Naive thymus-derived CD8-positive, alpha-beta T cell (primary cell): Measurements from ENCODE around the gene RPH3AL. TPM values are rescaled to one million over a fixed set of nuclear protein-coding genes. Genes with fewer than 3 reads are reported as not detected.

Experiments
- ATAC-seq, 2 donors: fragments of 150-1000 bp; cut with Tn5 transposase in 1 of 2; sonication (Bioruptor Pico), chemical (Tn5 transposase) in 1 of 2; 1 replicate in 1 of 2; 2 replicates in 1 of 2; pipeline ENCODE4 v1.10.0; 2021; ENCODE audit warnings: mild to moderate bottlenecking in 2 of 2, moderate library complexity in 2 of 2
- POLR2A ChIA-PET: fragments of 350-600 bp; sonication (Branson Sonifier 250); formaldehyde crosslinking; loops from one replicate; lab custom pipeline; 2021; ENCODE audit warnings: antibody characterized with exemption; lab: Charles Lee
- DNase-seq, 10 donors: peaks; one replicate each; pipeline versions ENCODE4 v3.0.0 to v3.0.0-alpha.2; 2020 to 2022
- H3K27ac Mint-ChIP-seq, 10 donors: one replicate each; pipeline ENCODE4 v1.8.0; 2020 to 2022; ENCODE audit warnings: mild to moderate bottlenecking in 10 of 10, mixed read lengths in 10 of 10, moderate library complexity in 4 of 10, inconsistent platforms in 1 of 10
- H3K27me3 Mint-ChIP-seq, 5 donors: one replicate each; pipeline ENCODE4 v1.8.0; 2021 to 2022; ENCODE audit warnings: mixed read lengths in 5 of 5
- H3K36me3 Mint-ChIP-seq, 3 donors: one replicate each; pipeline ENCODE4 v1.8.0; 2020 to 2022; ENCODE audit warnings: mixed read lengths in 3 of 3, mild to moderate bottlenecking in 2 of 3, inconsistent platforms in 1 of 3
- H3K4me1 Mint-ChIP-seq, 4 donors: one replicate each; pipeline ENCODE4 v1.8.0; 2021 to 2022; ENCODE audit warnings: mixed read lengths in 4 of 4
- H3K4me3 Mint-ChIP-seq, 10 donors: one replicate each; pipeline ENCODE4 v1.8.0; 2020 to 2022; ENCODE audit warnings: mild to moderate bottlenecking in 10 of 10, mixed read lengths in 10 of 10, moderate library complexity in 6 of 10, inconsistent platforms in 1 of 10
- H3K9me3 Mint-ChIP-seq, 9 donors: one replicate each; pipeline ENCODE4 v1.8.0; 2020 to 2022; ENCODE audit warnings: mixed read lengths in 9 of 9, mild to moderate bottlenecking in 3 of 9, inconsistent platforms in 1 of 9, moderate library complexity in 1 of 9
- polyA plus RNA-seq, 3 donors: library from polyadenylated mRNA; unstranded; fragments of 300-500 nt; fragmentation: Illumina TruSeq; gene quantifications; one replicate each; pipeline ENCODE4 v1.2.3, GENCODE V29; 2021
- total RNA-seq, 8 experiments: library from RNA in 2 of 8; stranded (reverse) in 2 of 8; gene quantifications; one replicate each; pipeline ENCODE4 v1.2.3 and lab custom pipeline; 2021 to 2026

Gene RPH3AL
- total and polyA plus RNA-seq, 5 experiments from 2014 or later, result 1.9 to 30.0 (median 5.7) TPM

GRCh38 chr17:296906-297690 lies 55.5 kb downstream of the RPH3AL start:
- Mint-ChIP-seq H3K36me3 (peaks cover 0 to 8% (median 0%) of the 10 kb centered on the region in 3 donors), H3K4me1 (peaks cover 8 to 12% (median 10%) of the 10 kb centered on the region in 4 donors), H3K9me3 (no peaks in the 10 kb centered on the region), H3K27ac (no peak overlapping the region), H3K4me3 (peak overlapping the region in 1 of 10 donors; percentile 24), H3K27me3 (peaks cover 0 to 19% (median 5%) of the 10 kb centered on the region in 5 donors)
- ATAC-seq (no peak), DNase-seq (no peak)
- POLR2A ChIA-PET, result interaction anchor here (0.6 kb wide), 1 partner anchor 683 kb away, joined by 7 read pairs; no protein-coding TSS in a partner anchor

- peaks cover 0 to 15% (median 5%) of the 10 kb centered on the region in 5 donors for H3K27me3 Mint-ChIP-seq
- peaks cover 0 to 8% (median 0%) of the 10 kb centered on the region in 3 donors for H3K36me3 Mint-ChIP-seq
- H3K27ac Mint-ChIP-seq, result peak overlapping the region in 1 of 10 donors; percentile 52
- peaks cover 8 to 12% (median 10%) of the 10 kb centered on the region in 4 donors for H3K4me1 Mint-ChIP-seq
- ATAC-seq (no peak), DNase-seq (no peak)
- H3K4me3 Mint-ChIP-seq, result no peak overlapping the region
- POLR2A ChIA-PET, result no interaction called here
- H3K9me3 Mint-ChIP-seq, result no peaks in the 10 kb centered on the region
Observed at GRCh38 chr17:296379-296778, 56.2 kb downstream of the RPH3AL start.

DNA sequence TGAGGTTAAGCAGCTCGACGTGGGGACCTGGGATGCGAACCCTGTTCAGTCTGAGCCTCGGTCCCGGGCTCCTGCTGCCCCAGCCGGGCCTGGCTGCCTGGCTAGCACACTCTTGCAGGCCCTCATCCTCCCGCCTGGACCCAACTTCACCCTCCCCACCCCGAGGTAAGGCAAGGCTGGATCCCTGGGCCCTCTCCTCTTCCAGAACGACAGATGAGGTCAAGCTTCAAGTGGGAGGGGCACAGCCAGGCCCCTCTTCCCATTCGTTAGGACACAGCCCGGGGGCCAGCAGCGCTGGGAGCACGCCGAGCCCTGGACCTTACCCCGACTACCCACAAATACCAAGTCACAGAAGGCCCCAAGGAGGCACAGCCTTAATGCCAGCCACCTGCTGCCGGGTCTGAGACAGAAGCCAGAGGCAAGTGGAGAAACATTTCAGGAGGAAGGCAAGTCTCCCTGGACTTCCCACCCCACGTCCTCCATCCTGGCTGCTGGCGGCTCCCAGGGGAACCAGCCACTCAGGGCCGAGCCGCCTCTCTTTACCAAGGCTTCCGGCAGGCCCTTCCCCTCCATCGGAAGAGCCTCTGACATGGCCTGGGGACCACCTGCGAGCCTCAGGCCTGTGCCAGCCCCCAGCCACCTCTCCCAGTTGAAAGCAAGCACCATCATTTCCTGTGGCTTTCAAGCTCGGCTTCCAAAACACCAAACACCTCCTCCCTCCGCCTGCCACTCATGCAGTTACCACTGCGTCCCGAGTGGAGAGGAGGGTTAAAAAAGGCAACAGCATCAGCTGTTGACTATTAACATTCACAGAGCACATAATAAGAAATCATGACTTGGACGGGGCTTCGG lies 59.9 kb downstream of the RPH3AL start:
- peaks cover 0 to 8% (median 0%) of the 10 kb centered on the region in 3 donors for H3K36me3 Mint-ChIP-seq
- no peaks in the 10 kb centered on the region for H3K9me3 Mint-ChIP-seq
- peaks cover 0 to 10% (median 6%) of the 10 kb centered on the region in 5 donors for H3K27me3 Mint-ChIP-seq
- DNase-seq, result peak in 2 of 10 donors; percentile 29 to 32
- peak overlapping the region in 7 of 10 donors; percentile 15 to 92 (median 78) for H3K27ac Mint-ChIP-seq
- H3K4me1 Mint-ChIP-seq, result peaks cover 11 to 18% (median 13%) of the 10 kb centered on the region in 4 donors
- ATAC-seq, result peak; percentile 42 to 77
- POLR2A ChIA-PET, result interaction anchor here (1.2 kb wide), 1 partner anchor 13 kb away, joined by 4 read pairs; no protein-coding TSS in a partner anchor
- H3K4me3 Mint-ChIP-seq, result peak overlapping the region; percentile 3 to 81 (median 70)

GRCh38 chr17:292016-292415 lies 60.6 kb downstream of the RPH3AL start:
- POLR2A ChIA-PET, result interaction anchor here (0.6 to 1.1 kb wide), 2 partner anchors 26 to 41 kb away, joined by 3 read pairs; no protein-coding TSS in a partner anchor
- peaks cover 11 to 18% (median 13%) of the 10 kb centered on the region in 4 donors for H3K4me1 Mint-ChIP-seq
- DNase-seq (no peak), ATAC-seq (no peak)
- H3K9me3 Mint-ChIP-seq, result no peaks in the 10 kb centered on the region
- no peak overlapping the region for H3K27ac Mint-ChIP-seq
- H3K27me3 Mint-ChIP-seq, result peaks cover 0 to 9% (median 6%) of the 10 kb centered on the region in 5 donors
- peaks cover 0 to 8% (median 0%) of the 10 kb centered on the region in 3 donors for H3K36me3 Mint-ChIP-seq
- H3K4me3 Mint-ChIP-seq, result no peak overlapping the region

- no peak for ATAC-seq
Observed at GRCh38 chr17:291587-291986, 61.0 kb downstream of the RPH3AL start.

DNA sequence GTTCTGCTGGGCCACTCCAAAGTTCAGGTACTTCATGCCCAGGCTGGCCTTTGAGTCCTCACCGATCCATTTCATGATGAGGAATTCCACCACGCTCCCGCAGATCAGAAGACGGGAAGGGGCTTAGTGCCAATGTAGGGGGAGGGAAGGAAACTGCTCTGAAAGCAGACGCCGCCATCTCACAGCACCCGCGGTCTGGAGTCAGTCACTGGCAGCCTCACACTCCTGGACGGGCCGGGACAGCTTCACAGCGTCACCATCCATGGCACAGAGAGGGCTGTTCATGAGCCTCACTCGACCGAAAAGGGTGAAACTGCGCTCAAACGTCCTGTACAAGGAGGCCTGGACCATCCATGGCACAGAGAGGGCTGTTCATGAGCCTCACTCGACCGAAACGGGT lies 62.0 kb downstream of the RPH3AL start:
- H3K36me3 Mint-ChIP-seq, result peaks cover 0 to 7% (median 0%) of the 10 kb centered on the region in 3 donors
- H3K4me1 Mint-ChIP-seq, result peaks cover 11 to 18% (median 13%) of the 10 kb centered on the region in 4 donors
- POLR2A ChIA-PET, result interaction anchor here (1.1 kb wide), 1 partner anchor 42 kb away, joined by 3 read pairs; no protein-coding TSS in a partner anchor
- no peak overlapping the region for H3K27ac Mint-ChIP-seq
- H3K9me3 Mint-ChIP-seq, result no peaks in the 10 kb centered on the region
- DNase-seq, result no peak
- no peak overlapping the region for H3K4me3 Mint-ChIP-seq
- peaks cover 0 to 9% (median 6%) of the 10 kb centered on the region in 5 donors for H3K27me3 Mint-ChIP-seq
- ATAC-seq, result no peak

More at GRCh38 chr17:291587-291986, 61.0 kb downstream of the RPH3AL start:
- H3K9me3 Mint-ChIP-seq, result no peaks in the 10 kb centered on the region
- H3K36me3 Mint-ChIP-seq, result peaks cover 0 to 7% (median 0%) of the 10 kb centered on the region in 3 donors
- peaks cover 0 to 9% (median 6%) of the 10 kb centered on the region in 5 donors for H3K27me3 Mint-ChIP-seq
- no peak for DNase-seq
- H3K4me3 Mint-ChIP-seq, result no peak overlapping the region
- POLR2A ChIA-PET, result interaction anchor here (0.6 to 1.1 kb wide), 2 partner anchors 26 to 41 kb away, joined by 3 read pairs; no protein-coding TSS in a partner anchor
- peaks cover 11 to 18% (median 13%) of the 10 kb centered on the region in 4 donors for H3K4me1 Mint-ChIP-seq
- peak overlapping the region in 1 of 10 donors; percentile 65 for H3K27ac Mint-ChIP-seq

- POLR2A ChIA-PET, result no interaction called here
- Mint-ChIP-seq H3K4me3 (no peak overlapping the region), H3K27ac (peak overlapping the region in 1 of 10 donors; percentile 63), H3K36me3 (peaks cover 0 to 7% (median 0%) of the 10 kb centered on the region in 3 donors), H3K9me3 (no peaks in the 10 kb centered on the region), H3K4me1 (peaks cover 11 to 18% (median 13%) of the 10 kb centered on the region in 4 donors), H3K27me3 (peaks cover 0 to 9% (median 6%) of the 10 kb centered on the region in 5 donors)
- no peak for DNase-seq
- ATAC-seq, result no peak
Observed at GRCh38 chr17:290121-290521, 62.5 kb downstream of the RPH3AL start.

- H3K27me3 Mint-ChIP-seq, result peaks cover 0 to 9% (median 6%) of the 10 kb centered on the region in 5 donors
Observed at GRCh38 chr17:289409-289808, 63.2 kb downstream of the RPH3AL start.

GRCh38 chr17:288802-289356 lies 63.7 kb downstream of the RPH3AL start:
- H3K36me3 Mint-ChIP-seq, result peaks cover 0 to 3% (median 0%) of the 10 kb centered on the region in 3 donors
- no peak overlapping the region for H3K4me3 Mint-ChIP-seq
- ATAC-seq (peak in 1 of 2 donors; percentile 23), DNase-seq (no peak)
- peak overlapping the region in 4 of 10 donors; percentile 44 to 78 (median 54) for H3K27ac Mint-ChIP-seq
- POLR2A ChIA-PET, result no interaction called here
- peaks cover 0 to 9% (median 6%) of the 10 kb centered on the region in 5 donors for H3K27me3 Mint-ChIP-seq
- H3K4me1 Mint-ChIP-seq, result peaks cover 11 to 18% (median 12%) of the 10 kb centered on the region in 4 donors
- H3K9me3 Mint-ChIP-seq, result no peaks in the 10 kb centered on the region

More at GRCh38 chr17:289409-289808, 63.2 kb downstream of the RPH3AL start:
- peaks cover 11 to 18% (median 13%) of the 10 kb centered on the region in 4 donors for H3K4me1 Mint-ChIP-seq
- peaks cover 0 to 7% (median 0%) of the 10 kb centered on the region in 3 donors for H3K36me3 Mint-ChIP-seq
- POLR2A ChIA-PET, result no interaction called here
- no peak overlapping the region for H3K4me3 Mint-ChIP-seq
- peak overlapping the region in 6 of 10 donors; percentile 43 to 86 (median 54) for H3K27ac Mint-ChIP-seq
- DNase-seq, result no peak
- no peak for ATAC-seq
- H3K9me3 Mint-ChIP-seq, result no peaks in the 10 kb centered on the region

- peaks cover 0 to 2% (median 0%) of the 10 kb centered on the region in 3 donors for H3K36me3 Mint-ChIP-seq
- H3K27ac Mint-ChIP-seq, result no peak overlapping the region
- H3K4me3 Mint-ChIP-seq, result no peak overlapping the region
- POLR2A ChIA-PET, result no interaction called here
- ATAC-seq (no peak), DNase-seq (no peak)
- H3K9me3 Mint-ChIP-seq, result no peaks in the 10 kb centered on the region
- H3K27me3 Mint-ChIP-seq, result peaks cover 0 to 6% (median 0%) of the 10 kb centered on the region in 5 donors
- H3K4me1 Mint-ChIP-seq, result peaks cover 3 to 6% (median 4%) of the 10 kb centered on the region in 4 donors
Observed at GRCh38 chr17:286571-286970, 66.0 kb downstream of the RPH3AL start.

- H3K9me3 Mint-ChIP-seq, result no peaks in the 10 kb centered on the region
- ATAC-seq (no peak), DNase-seq (no peak)
- H3K27me3 Mint-ChIP-seq, result peaks cover 0 to 6% (median 0%) of the 10 kb centered on the region in 5 donors
- H3K27ac Mint-ChIP-seq, result no peak overlapping the region
- H3K4me3 Mint-ChIP-seq, result no peak overlapping the region
- peaks cover 0 to 2% (median 0%) of the 10 kb centered on the region in 3 donors for H3K36me3 Mint-ChIP-seq
- POLR2A ChIA-PET, result no interaction called here
- peaks cover 3 to 6% (median 4%) of the 10 kb centered on the region in 4 donors for H3K4me1 Mint-ChIP-seq
Observed at GRCh38 chr17:285751-286422, 66.7 kb downstream of the RPH3AL start.
